ENCODE results near the gene ID4.

- no peak for TF ChIP-seq CTCF (conservative IDR thresholded peaks at IDR 0.05; ENCODE audit: low read length)
- TF ChIP-seq EZH2phosphoT487 (IDR thresholded peaks at IDR 0.05; ENCODE audit: borderline replicate concordance, low read depth, low read length): no peak
These were observed 2.0 kb downstream of the ID4 start for GRCh38 chr6:19839237-19839546.
